GM10266 (cell line): Measurements from ENCODE around the gene COQ8B.
"Not testable (repeated sequence)": the region's sequence is repeated elsewhere in the genome, so short reads cannot be mapped to it uniquely, and the experiment has no call there.

ENCODE experiments used
- DNase-seq: peaks from one replicate; pipeline ENCODE4 v3.0.0; 2012; ENCODE audit errors: extremely low spot score
- CTCF ChIP-seq: IDR thresholded peaks from 2 replicates; pipeline ENCODE4 v1.5.1; 2012; ENCODE audit warnings: mild to moderate bottlenecking, low read depth; ENCODE audit not compliant: control insufficient read depth, insufficient read depth; ENCODE audit errors: missing control alignments

The COQ8B gene

GRCh38 chr19:40663695-40664692 is 52.7 kb downstream of the COQ8B start:
- peak; percentile 63 for DNase-seq
- no peak for TF ChIP-seq CTCF

- peak; percentile 97 for TF ChIP-seq CTCF
- DNase-seq, result peak; percentile 93
These were observed 53.6 kb downstream of the COQ8B start for GRCh38 chr19:40662925-40663694.

- TF ChIP-seq CTCF, result no peak
- DNase-seq, result no peak
These were observed 55.1 kb downstream of the COQ8B start for GRCh38 chr19:40661616-40662015.

- DNase-seq, result no peak
- TF ChIP-seq CTCF, result no peak
These were observed 57.1 kb downstream of the COQ8B start for GRCh38 chr19:40659566-40659965.

GRCh38 chr19:40659116-40659515 is 57.6 kb downstream of the COQ8B start:
- DNase-seq, result no peak
- no peak for TF ChIP-seq CTCF

- no peak for TF ChIP-seq CTCF
- no peak for DNase-seq
These were observed 58.7 kb downstream of the COQ8B start for GRCh38 chr19:40658031-40658430.

- DNase-seq, result not testable (repeated sequence)
These were observed 61.0 kb downstream of the COQ8B start for GRCh38 chr19:40655684-40656083.

- not testable (repeated sequence) for DNase-seq
These were observed 64.4 kb downstream of the COQ8B start for GRCh38 chr19:40652303-40652702.
